HG02588 (cell line): ENCODE measurements around the gene HLA-DMA.

ENCODE experiments used
- ATAC-seq: cut with Tn5 transposase; IDR thresholded peaks from one replicate; pipeline ENCODE4 v1.9.1; 2021; ENCODE audit warnings: mild to moderate bottlenecking, moderate library complexity; ENCODE audit not compliant: unreplicated experiment

The HLA-DMA gene

GRCh38 chr6:32933661-32934085, 19.2 kb downstream of the HLA-DMA start:
- no peak for ATAC-seq

GRCh38 chr6:32932132-32932868, 20.6 kb downstream of the HLA-DMA start:
- ATAC-seq = no peak

- ATAC-seq = no peak
Measured at GRCh38 chr6:32931211-32931610, 21.7 kb downstream of the HLA-DMA start.

GRCh38 chr6:32922083-32922482, 30.8 kb downstream of the HLA-DMA start:
- no peak for ATAC-seq

- no peak for ATAC-seq
Measured at GRCh38 chr6:32920715-32921114, 32.2 kb downstream of the HLA-DMA start.

GRCh38 chr6:32912951-32913350, 39.9 kb downstream of the HLA-DMA start:
- ATAC-seq = no peak

GRCh38 chr6:32908897-32909296, 44.0 kb downstream of the HLA-DMA start:
- no peak for ATAC-seq

GRCh38 chr6:32906539-32906938, 46.4 kb downstream of the HLA-DMA start:
- no peak for ATAC-seq

- no peak for ATAC-seq
Measured at GRCh38 chr6:32905078-32905477, 47.8 kb downstream of the HLA-DMA start.

GRCh38 chr6:32903952-32904351, 48.9 kb downstream of the HLA-DMA start:
- no peak for ATAC-seq
